SK-N-SH treated with all-trans-retinoic acid at 6 μM for 48 hours (cell line): ENCODE results near the gene HPS1.

Experiments used
- BACH2 ChIP-seq: fragments of 250-450 bp; sonication (Bioruptor Pico); IDR thresholded peaks from 2 replicates; pipeline ENCODE4 v1.9.0; 2021; ENCODE audit warnings: mild to moderate bottlenecking, borderline replicate concordance
- ESRRG ChIP-seq: fragments of 250-450 bp; sonication (Bioruptor Pico); IDR thresholded peaks from 2 replicates; pipeline ENCODE4 v1.6.1; 2021; ENCODE audit warnings: mild to moderate bottlenecking
- PATZ1 ChIP-seq: fragments of 250-450 bp; sonication (Bioruptor Pico); IDR thresholded peaks from 2 replicates; pipeline ENCODE4 v1.8.0; 2020; ENCODE audit warnings: mild to moderate bottlenecking, moderate library complexity, borderline replicate concordance
- PPARA ChIP-seq: fragments of 250-450 bp; sonication (Bioruptor Pico); IDR thresholded peaks from 2 replicates; pipeline ENCODE4 v1.5.0; 2020; ENCODE audit warnings: mild to moderate bottlenecking, borderline replicate concordance
- RARB ChIP-seq: fragments of 250-450 bp; sonication (Bioruptor Pico); IDR thresholded peaks from 2 replicates; pipeline ENCODE4 v1.8.0; 2021; ENCODE audit warnings: mild to moderate bottlenecking, moderate library complexity
- SNAI2 ChIP-seq: fragments of 250-450 bp; sonication (Bioruptor Pico); IDR thresholded peaks from 2 replicates; pipeline ENCODE4 v1.5.0; 2020; ENCODE audit warnings: mild to moderate bottlenecking, moderate library complexity
- TSHZ2 ChIP-seq: fragments of 250-450 bp; sonication (Bioruptor Pico); IDR thresholded peaks from 2 replicates; pipeline ENCODE4 v1.5.0; 2020; ENCODE audit warnings: mild to moderate bottlenecking, moderate library complexity
- ZFP3 ChIP-seq: fragments of 250-450 bp; sonication (Bioruptor Pico); IDR thresholded peaks from 2 replicates; pipeline ENCODE4 v1.5.0; 2020; ENCODE audit warnings: mild to moderate bottlenecking, moderate library complexity
- ZFP30 ChIP-seq: fragments of 450-650 bp; formaldehyde crosslinking; IDR thresholded peaks from 2 replicates; pipeline ENCODE4 v1.5.0; 2022; ENCODE audit warnings: mild to moderate bottlenecking, moderate library complexity

- no peak for TF ChIP-seq TSHZ2
- no peak for TF ChIP-seq PATZ1
- TF ChIP-seq RARB (CRISPR knock-in tag) = no peak
- no peak for TF ChIP-seq ZFP3 (CRISPR knock-in tag)
- no peak for TF ChIP-seq PPARA (CRISPR knock-in tag)
- no peak for TF ChIP-seq BACH2
- TF ChIP-seq ZFP30 (CRISPR knock-in tag) = no peak
- no peak for TF ChIP-seq ESRRG
- no peak for TF ChIP-seq SNAI2
These were observed 23.0 kb downstream of the HPS1 start for GRCh38 chr10:98423691-98424120.
